GM19043 (cell line): ENCODE measurements around the gene INO80C.

Experiments
- ATAC-seq: cut with Tn5 transposase; IDR thresholded peaks from one replicate; pipeline ENCODE4 v1.9.1; 2021; ENCODE audit warnings: low read depth; ENCODE audit not compliant: unreplicated experiment

INO80C gene

GRCh38 chr18:35436076-35436649 lies 61.6 kb downstream of the INO80C start:
- ATAC-seq = no peak

- no peak for ATAC-seq
Observed at GRCh38 chr18:35435401-35435800, 62.4 kb downstream of the INO80C start.

GRCh38 chr18:35432565-35433001 lies 65.2 kb downstream of the INO80C start:
- no peak for ATAC-seq

- no peak for ATAC-seq
Observed at GRCh38 chr18:35431374-35431741, 66.4 kb downstream of the INO80C start.

GRCh38 chr18:35430721-35431373 lies 66.9 kb downstream of the INO80C start:
- ATAC-seq = no peak

GRCh38 chr18:35426786-35427185 lies 71.0 kb downstream of the INO80C start:
- ATAC-seq = no peak

GRCh38 chr18:35424356-35424755 lies 73.4 kb downstream of the INO80C start:
- ATAC-seq = no peak

- ATAC-seq = no peak
Observed at GRCh38 chr18:35422237-35422636, 75.5 kb downstream of the INO80C start.

GRCh38 chr18:35418610-35419009 lies 79.2 kb downstream of the INO80C start:
- ATAC-seq = no peak
